HEK293 (cell line): Measurements from ENCODE around the gene TXLNA.

ENCODE experiments used
- CTCF ChIA-PET: fragments of 350-600 bp; formaldehyde crosslinking; extraction: SDS; loops from one replicate; lab custom pipeline; 2021; ENCODE audit warnings: antibody characterized with exemption; lab: Yijun Ruan, JAX
- POLR2A ChIA-PET: fragments of 300-600 bp; formaldehyde crosslinking; extraction: SDS; loops from one replicate; lab custom pipeline; 2020; ENCODE audit warnings: antibody characterized with exemption, inconsistent platforms; lab: Yijun Ruan, JAX
- H3K27ac ChIP-seq: fragments of 200-500 bp; sonication (Bioruptor generic); 2 replicates; pipeline ENCODE4 v1.5.1; 2014; ENCODE audit warnings: low read depth, low read length, control low read depth, inconsistent platforms; ENCODE audit errors: extremely low read depth
- H3K36me3 ChIP-seq, 2 experiments: fragments of 200-500 bp in 1 of 2; sonication (Bioruptor generic) in 1 of 2; 1 replicate in 1 of 2; 2 replicates in 1 of 2; pipeline ENCODE4 v1.5.1; 2014 to 2017; ENCODE audit warnings: inconsistent platforms in 2 of 2, low read length in 2 of 2; ENCODE audit not compliant: control insufficient read depth in 2 of 2, insufficient read depth in 1 of 2
- H3K4me1 ChIP-seq: fragments of 200-500 bp; sonication (Bioruptor generic); 2 replicates; pipeline ENCODE4 v1.5.1; 2014; ENCODE audit warnings: mild to moderate bottlenecking, low read length, inconsistent platforms; ENCODE audit not compliant: control insufficient read depth, insufficient read depth
- H3K4me3 ChIP-seq: 2 replicates; pipeline ENCODE4 v1.5.1; 2011; ENCODE audit warnings: low read depth, mild to moderate bottlenecking, control low read depth, low read length, moderate library complexity
- H3K9me3 ChIP-seq: fragments of 200-500 bp; sonication (Bioruptor generic); 2 replicates; pipeline ENCODE4 v1.5.1; 2014; ENCODE audit warnings: low read depth, low read length, inconsistent platforms; ENCODE audit not compliant: control insufficient read depth, insufficient read depth
- GLI4 ChIP-seq: fragments of 450-650 bp; formaldehyde crosslinking; IDR thresholded peaks from 2 replicates; pipeline ENCODE4 v1.5.1; 2016; ENCODE audit warnings: missing biosample characterization, missing genetic modification characterization
- KLF16 ChIP-seq: fragments of 450-650 bp; formaldehyde crosslinking; IDR thresholded peaks from 2 replicates; pipeline ENCODE4 v1.5.1; 2017; ENCODE audit warnings: missing biosample characterization, missing genetic modification characterization
- ZBTB17 ChIP-seq: fragments of 450-650 bp; formaldehyde crosslinking; IDR thresholded peaks from 2 replicates; pipeline ENCODE4 v1.5.1; 2016; ENCODE audit warnings: missing biosample characterization, missing genetic modification characterization
- ZBTB44 ChIP-seq: fragments of 450-650 bp; IDR thresholded peaks from 2 replicates; pipeline ENCODE4 v1.5.1; 2018; ENCODE audit warnings: missing biosample characterization, mild to moderate bottlenecking, missing genetic modification characterization
- ZNF169 ChIP-seq: fragments of 450-650 bp; formaldehyde crosslinking; IDR thresholded peaks from 2 replicates; pipeline ENCODE4 v1.5.1; 2016; ENCODE audit warnings: missing biosample characterization, missing genetic modification characterization
- ZNF302 ChIP-seq: fragments of 450-650 bp; formaldehyde crosslinking; IDR thresholded peaks from 2 replicates; pipeline ENCODE4 v1.5.1; 2016; ENCODE audit warnings: missing biosample characterization, missing genetic modification characterization, low read depth
- ZNF335 ChIP-seq: fragments of 450-650 bp; formaldehyde crosslinking; conservative IDR thresholded peaks from 2 replicates; pipeline ENCODE4 v1.5.1; 2016; ENCODE audit warnings: missing biosample characterization, missing genetic modification characterization
- ZNF391 ChIP-seq: fragments of 450-650 bp; formaldehyde crosslinking; IDR thresholded peaks from 2 replicates; pipeline ENCODE4 v1.5.1; 2016; ENCODE audit warnings: low read depth, missing biosample characterization, missing genetic modification characterization, borderline replicate concordance
- ZNF530 ChIP-seq: fragments of 450-650 bp; formaldehyde crosslinking; IDR thresholded peaks from 2 replicates; pipeline ENCODE4 v1.5.1; 2016; ENCODE audit warnings: low read depth, missing biosample characterization, missing genetic modification characterization
- ZNF610 ChIP-seq: fragments of 450-650 bp; formaldehyde crosslinking; IDR thresholded peaks from 2 replicates; pipeline ENCODE4 v1.5.1; 2016; ENCODE audit warnings: missing biosample characterization, missing genetic modification characterization, borderline replicate concordance
- ZNF692 ChIP-seq: fragments of 450-650 bp; formaldehyde crosslinking; IDR thresholded peaks from 2 replicates; pipeline ENCODE4 v1.5.1; 2016; ENCODE audit warnings: missing biosample characterization, missing genetic modification characterization
- ZSCAN30 ChIP-seq: fragments of 450-650 bp; IDR thresholded peaks from 2 replicates; pipeline ENCODE4 v1.5.1; 2018; ENCODE audit warnings: missing biosample characterization, mild to moderate bottlenecking, missing genetic modification characterization, moderate library complexity
- ZSCAN4 ChIP-seq: fragments of 450-650 bp; formaldehyde crosslinking; IDR thresholded peaks from 2 replicates; pipeline ENCODE4 v1.5.1; 2017; ENCODE audit warnings: missing biosample characterization, missing genetic modification characterization
- TF ChIP-seq, protein P1 (sequence below): fragments of 450-650 bp; formaldehyde crosslinking; IDR thresholded peaks from 2 replicates; pipeline ENCODE4 v1.5.1; 2016; ENCODE audit warnings: missing biosample characterization, missing genetic modification characterization

TXLNA gene

GRCh38 chr1:32186077-32186476 lies 6.6 kb downstream of the TXLNA start:
- Histone ChIP-seq H3K27ac (peak overlapping the region; percentile 24; the same call in 1 of the 2 replicates), H3K9me3 (no peaks in the 10 kb centered on the region), H3K4me1 (peaks cover 4% of the 10 kb centered on the region; the same call in 1 of the 2 replicates), H3K36me3 (peaks cover 73 to 91% of the 10 kb centered on the region in 2 experiments), H3K4me3 (no peak overlapping the region)
- CTCF ChIA-PET: no interaction called here
- POLR2A ChIA-PET: no interaction called here
- no peak for TF ChIP-seq ZNF169 (tag by site-specific recombination)
- TF ChIP-seq ZNF610 (tag by site-specific recombination): no peak
- TF ChIP-seq ZNF530 (tag by site-specific recombination): no peak
- no peak for TF ChIP-seq GLI4 (tag by site-specific recombination)
- TF ChIP-seq ZNF335 (tag by site-specific recombination): 0 out of 2 replicates have a peak, but pooled peaks have one; percentile 17
- TF ChIP-seq KLF16: peak; percentile 51; the same call in 1 of the 2 replicates
- TF ChIP-seq ZNF692 (tag by site-specific recombination): 0 out of 2 replicates have a peak, but pooled peaks have one; percentile 36
- no peak for TF ChIP-seq ZNF391 (tag by site-specific recombination)
- TF ChIP-seq, protein P1, sequence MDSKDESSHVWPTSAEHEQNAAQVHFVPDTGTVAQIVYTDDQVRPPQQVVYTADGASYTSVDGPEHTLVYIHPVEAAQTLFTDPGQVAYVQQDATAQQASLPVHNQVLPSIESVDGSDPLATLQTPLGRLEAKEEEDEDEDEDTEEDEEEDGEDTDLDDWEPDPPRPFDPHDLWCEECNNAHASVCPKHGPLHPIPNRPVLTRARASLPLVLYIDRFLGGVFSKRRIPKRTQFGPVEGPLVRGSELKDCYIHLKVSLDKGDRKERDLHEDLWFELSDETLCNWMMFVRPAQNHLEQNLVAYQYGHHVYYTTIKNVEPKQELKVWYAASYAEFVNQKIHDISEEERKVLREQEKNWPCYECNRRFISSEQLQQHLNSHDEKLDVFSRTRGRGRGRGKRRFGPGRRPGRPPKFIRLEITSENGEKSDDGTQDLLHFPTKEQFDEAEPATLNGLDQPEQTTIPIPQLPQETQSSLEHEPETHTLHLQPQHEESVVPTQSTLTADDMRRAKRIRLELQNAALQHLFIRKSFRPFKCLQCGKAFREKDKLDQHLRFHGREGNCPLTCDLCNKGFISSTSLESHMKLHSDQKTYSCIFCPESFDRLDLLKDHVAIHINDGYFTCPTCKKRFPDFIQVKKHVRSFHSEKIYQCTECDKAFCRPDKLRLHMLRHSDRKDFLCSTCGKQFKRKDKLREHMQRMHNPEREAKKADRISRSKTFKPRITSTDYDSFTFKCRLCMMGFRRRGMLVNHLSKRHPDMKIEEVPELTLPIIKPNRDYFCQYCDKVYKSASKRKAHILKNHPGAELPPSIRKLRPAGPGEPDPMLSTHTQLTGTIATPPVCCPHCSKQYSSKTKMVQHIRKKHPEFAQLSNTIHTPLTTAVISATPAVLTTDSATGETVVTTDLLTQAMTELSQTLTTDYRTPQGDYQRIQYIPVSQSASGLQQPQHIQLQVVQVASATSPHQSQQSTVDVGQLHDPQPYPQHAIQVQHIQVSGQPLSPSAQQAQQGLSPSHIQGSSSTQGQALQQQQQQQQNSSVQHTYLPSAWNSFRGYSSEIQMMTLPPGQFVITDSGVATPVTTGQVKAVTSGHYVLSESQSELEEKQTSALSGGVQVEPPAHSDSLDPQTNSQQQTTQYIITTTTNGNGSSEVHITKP: 0 out of 2 replicates have a peak, but pooled peaks have one; percentile 33
- TF ChIP-seq ZSCAN4 (tag by site-specific recombination): no peak

- peak overlapping the region; percentile 24; the same call in 1 of the 2 replicates for H3K27ac ChIP-seq
- POLR2A ChIA-PET: no interaction called here
- CTCF ChIA-PET: interaction anchor here (0.6 kb wide), 1 partner anchor 103 kb away, joined by 3 read pairs; no protein-coding TSS in a partner anchor
- no peak overlapping the region for H3K4me3 ChIP-seq
- H3K4me1 ChIP-seq: no peaks in the 10 kb centered on the region
- no peak for TF ChIP-seq ZBTB44 (tag by site-specific recombination)
- TF ChIP-seq ZSCAN30: no peak
- no peak for TF ChIP-seq ZNF302
- TF ChIP-seq ZBTB17 (tag by site-specific recombination): peak; percentile 73
- H3K9me3 ChIP-seq: no peaks in the 10 kb centered on the region
- H3K36me3 ChIP-seq: peaks cover 78 to 91% of the 10 kb centered on the region in 2 experiments
These were observed 7.0 kb downstream of the TXLNA start for GRCh38 chr1:32186491-32186890.
